Mammary epithelial cell (primary cell): Measurements from ENCODE around the gene THY1.

ENCODE experiments used
- EZH2 ChIP-seq: IDR thresholded peaks from 2 replicates; pipeline ENCODE4 v1.6.1; 2012; ENCODE audit warnings: low read length, inconsistent platforms, borderline replicate concordance
- TF ChIP-seq, protein P1 (sequence below), 2 donors: IDR thresholded peaks in 1 of 2; conservative IDR thresholded peaks in 1 of 2; 2 replicates each; pipeline ENCODE4 v1.5.1; 2011 to 2012; ENCODE audit warnings: inconsistent platforms in 2 of 2, low read length in 2 of 2, mild to moderate bottlenecking in 2 of 2, control low read depth in 1 of 2, low read depth in 1 of 2; ENCODE audit not compliant: insufficient read depth in 1 of 2; ENCODE audit errors: extremely low read depth in 1 of 2

GRCh38 chr11:119375337-119376196 lies 47.4 kb downstream of the THY1 start:
- TF ChIP-seq EZH2, result no peak
- TF ChIP-seq, protein P1, sequence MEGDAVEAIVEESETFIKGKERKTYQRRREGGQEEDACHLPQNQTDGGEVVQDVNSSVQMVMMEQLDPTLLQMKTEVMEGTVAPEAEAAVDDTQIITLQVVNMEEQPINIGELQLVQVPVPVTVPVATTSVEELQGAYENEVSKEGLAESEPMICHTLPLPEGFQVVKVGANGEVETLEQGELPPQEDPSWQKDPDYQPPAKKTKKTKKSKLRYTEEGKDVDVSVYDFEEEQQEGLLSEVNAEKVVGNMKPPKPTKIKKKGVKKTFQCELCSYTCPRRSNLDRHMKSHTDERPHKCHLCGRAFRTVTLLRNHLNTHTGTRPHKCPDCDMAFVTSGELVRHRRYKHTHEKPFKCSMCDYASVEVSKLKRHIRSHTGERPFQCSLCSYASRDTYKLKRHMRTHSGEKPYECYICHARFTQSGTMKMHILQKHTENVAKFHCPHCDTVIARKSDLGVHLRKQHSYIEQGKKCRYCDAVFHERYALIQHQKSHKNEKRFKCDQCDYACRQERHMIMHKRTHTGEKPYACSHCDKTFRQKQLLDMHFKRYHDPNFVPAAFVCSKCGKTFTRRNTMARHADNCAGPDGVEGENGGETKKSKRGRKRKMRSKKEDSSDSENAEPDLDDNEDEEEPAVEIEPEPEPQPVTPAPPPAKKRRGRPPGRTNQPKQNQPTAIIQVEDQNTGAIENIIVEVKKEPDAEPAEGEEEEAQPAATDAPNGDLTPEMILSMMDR (conservative IDR thresholded peaks at IDR 0.05 in 1 of 2, IDR thresholded peaks at IDR 0.05 in 1 of 2; ENCODE audit: extremely low read depth in 1 of 2, insufficient read depth in 1 of 2, low read depth in 1 of 2, low read length in 2 of 2), result no peak
